ENCODE results near the gene ROM1.

DNA sequence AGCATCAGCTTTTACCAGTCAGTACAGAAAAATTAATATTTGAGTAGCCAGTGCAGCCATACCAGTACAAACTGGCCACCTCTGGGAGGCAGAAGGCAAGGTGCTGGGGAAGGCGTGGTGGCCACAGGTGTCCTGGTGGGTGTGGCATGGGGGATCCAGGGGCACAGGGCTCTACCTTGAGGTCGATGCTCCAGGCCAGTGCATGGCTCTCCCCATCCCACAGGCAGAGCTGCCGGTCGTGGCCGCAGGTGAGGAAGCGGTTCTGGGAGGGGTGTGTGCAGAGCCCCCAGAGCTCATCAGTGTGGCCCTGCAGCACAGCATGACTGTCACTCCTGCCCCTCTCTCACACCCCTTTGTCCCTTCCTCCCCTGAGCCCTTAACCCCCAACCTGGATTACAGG is 7.6 kb upstream of the ROM1 start:
- TF ChIP-seq POLR2AphosphoS5 (IDR thresholded peaks at IDR 0.05) = no peak
- no peak for TF ChIP-seq POLR2A (IDR thresholded peaks at IDR 0.05)
- TF ChIP-seq, protein P1, sequence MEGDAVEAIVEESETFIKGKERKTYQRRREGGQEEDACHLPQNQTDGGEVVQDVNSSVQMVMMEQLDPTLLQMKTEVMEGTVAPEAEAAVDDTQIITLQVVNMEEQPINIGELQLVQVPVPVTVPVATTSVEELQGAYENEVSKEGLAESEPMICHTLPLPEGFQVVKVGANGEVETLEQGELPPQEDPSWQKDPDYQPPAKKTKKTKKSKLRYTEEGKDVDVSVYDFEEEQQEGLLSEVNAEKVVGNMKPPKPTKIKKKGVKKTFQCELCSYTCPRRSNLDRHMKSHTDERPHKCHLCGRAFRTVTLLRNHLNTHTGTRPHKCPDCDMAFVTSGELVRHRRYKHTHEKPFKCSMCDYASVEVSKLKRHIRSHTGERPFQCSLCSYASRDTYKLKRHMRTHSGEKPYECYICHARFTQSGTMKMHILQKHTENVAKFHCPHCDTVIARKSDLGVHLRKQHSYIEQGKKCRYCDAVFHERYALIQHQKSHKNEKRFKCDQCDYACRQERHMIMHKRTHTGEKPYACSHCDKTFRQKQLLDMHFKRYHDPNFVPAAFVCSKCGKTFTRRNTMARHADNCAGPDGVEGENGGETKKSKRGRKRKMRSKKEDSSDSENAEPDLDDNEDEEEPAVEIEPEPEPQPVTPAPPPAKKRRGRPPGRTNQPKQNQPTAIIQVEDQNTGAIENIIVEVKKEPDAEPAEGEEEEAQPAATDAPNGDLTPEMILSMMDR (IDR thresholded peaks at IDR 0.05) = no peak
